ENCODE data around the gene CTBP2. TPM values are rescaled to one million over a fixed set of nuclear protein-coding genes. Genes with fewer than 3 reads are reported as not detected.

CTBP2 gene
- total RNA-seq, 4 donors from 2014 or later: 92.4 to 136 (median 125) TPM

DNA sequence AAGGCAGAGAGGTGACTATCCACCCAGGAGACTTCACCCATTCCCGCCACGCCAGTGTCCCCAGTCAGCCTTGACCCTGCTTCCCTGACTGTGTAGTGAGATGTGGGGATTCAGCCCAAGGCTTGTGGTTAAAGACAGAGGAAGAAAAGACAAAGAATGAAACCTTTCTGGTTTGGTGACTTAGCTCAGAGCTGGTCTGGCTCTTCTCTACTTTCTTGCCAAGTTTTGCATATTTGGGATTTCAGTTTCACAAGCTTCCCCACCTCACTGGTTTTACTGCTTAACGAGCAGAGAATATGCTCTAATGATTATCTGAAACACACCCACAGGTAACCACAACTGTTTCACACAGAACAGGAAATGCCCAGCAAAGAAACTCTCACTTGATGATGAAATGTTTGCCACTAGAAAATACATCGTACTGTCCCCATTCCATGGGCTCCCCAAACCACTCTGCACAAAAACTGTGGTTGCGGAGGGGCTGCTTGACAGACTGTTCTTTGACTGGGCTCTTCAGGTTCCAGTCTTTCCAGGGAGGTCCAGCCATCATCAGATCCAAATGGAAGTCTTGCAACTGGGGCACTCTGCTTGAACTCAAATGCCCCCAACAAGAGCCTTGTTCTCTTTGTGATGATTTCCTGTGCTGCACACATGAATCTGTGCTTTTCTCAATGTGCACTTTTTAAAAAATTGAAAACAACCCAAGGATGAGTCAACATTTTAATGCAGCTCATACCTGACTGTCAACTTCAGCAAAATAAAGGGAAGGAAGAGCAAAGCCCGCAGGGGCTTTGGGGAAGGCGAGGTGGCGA, 95.5 kb downstream of the CTBP2 start:
- Histone ChIP-seq H3K4me3 (replicated peaks in 1 of 3) (no peak overlapping the region), H3K36me3 (no peaks in the 10 kb centered on the region), H3K4me1 (peaks cover 61 to 76% of the 10 kb centered on the region in 2 donors), H3K27me3 (no peaks in the 10 kb centered on the region), H3K27ac (peak overlapping the region; percentile 79 to 88 (median 87)), H3K9me3 (no peaks in the 10 kb centered on the region)
- TF ChIP-seq, protein P1, sequence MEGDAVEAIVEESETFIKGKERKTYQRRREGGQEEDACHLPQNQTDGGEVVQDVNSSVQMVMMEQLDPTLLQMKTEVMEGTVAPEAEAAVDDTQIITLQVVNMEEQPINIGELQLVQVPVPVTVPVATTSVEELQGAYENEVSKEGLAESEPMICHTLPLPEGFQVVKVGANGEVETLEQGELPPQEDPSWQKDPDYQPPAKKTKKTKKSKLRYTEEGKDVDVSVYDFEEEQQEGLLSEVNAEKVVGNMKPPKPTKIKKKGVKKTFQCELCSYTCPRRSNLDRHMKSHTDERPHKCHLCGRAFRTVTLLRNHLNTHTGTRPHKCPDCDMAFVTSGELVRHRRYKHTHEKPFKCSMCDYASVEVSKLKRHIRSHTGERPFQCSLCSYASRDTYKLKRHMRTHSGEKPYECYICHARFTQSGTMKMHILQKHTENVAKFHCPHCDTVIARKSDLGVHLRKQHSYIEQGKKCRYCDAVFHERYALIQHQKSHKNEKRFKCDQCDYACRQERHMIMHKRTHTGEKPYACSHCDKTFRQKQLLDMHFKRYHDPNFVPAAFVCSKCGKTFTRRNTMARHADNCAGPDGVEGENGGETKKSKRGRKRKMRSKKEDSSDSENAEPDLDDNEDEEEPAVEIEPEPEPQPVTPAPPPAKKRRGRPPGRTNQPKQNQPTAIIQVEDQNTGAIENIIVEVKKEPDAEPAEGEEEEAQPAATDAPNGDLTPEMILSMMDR (IDR thresholded peaks at IDR 0.05): no peak
- TF ChIP-seq POLR2A (IDR thresholded peaks at IDR 0.05): peak in 1 of 2 donors; percentile 30
- peak; percentile 72 to 76 for DNase-seq
- WGBS, 2 donors: 42 to 45% methylated on average over 8 of the region's 8 CpGs
- intact Hi-C loops (cut with DNase I): loop anchor here (5.0 kb wide), 1 partner anchor 72 kb away; no protein-coding TSS in a partner anchor

DNA sequence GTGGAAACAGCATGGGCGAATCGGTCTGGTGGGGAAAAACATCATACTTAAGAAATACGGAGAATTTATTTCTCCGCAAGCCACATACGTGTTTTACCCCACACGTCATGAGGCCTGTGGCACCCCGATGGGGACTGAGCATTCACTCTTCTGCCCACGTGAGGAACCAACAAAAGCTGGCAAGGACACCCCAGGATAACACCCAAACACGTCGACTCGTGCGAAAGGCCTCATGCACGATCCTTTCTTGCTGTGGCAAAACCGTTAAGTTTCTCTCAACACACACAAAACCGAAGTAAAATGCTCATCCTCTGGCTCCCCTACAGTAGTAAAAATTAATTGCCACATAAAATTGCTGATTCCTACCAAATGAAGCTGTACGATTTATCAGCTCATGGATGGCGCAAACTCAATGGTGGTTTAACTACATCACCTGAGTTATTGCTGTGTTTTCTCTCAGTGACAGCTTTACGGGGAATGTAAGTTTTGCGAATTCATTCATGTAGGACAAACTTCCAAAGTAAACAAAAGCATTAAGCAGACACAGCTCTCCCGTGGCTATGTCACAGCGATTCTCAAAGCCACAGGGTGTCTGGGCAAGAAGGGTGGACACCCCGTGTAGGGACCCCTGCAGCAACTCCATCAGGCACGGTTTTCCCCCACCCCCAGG, 97.0 kb downstream of the CTBP2 start:
- DNase-seq: no peak
- 79 to 80% methylated on average over 23 of the region's 23 CpGs for WGBS, 2 donors

DNA sequence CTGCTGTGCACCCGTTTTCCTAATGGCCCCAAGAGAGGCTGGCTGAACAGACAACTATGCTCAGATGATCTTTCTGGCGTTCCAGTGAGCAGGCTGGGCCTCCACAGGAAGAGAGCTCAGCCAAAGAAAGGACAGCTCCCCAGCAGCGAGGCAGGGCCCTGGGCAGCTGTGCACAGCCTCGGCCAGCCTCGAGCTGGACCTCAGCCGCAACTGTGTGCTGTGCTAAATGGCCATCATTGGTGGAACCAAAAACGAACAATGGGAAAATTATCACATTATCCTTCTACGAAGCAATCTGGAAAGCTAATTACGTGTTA, 97.5 kb downstream of the CTBP2 start:
- Histone ChIP-seq H3K27me3 (no peaks in the 10 kb centered on the region), H3K9me3 (no peaks in the 10 kb centered on the region), H3K36me3 (no peaks in the 10 kb centered on the region), H3K27ac (peak overlapping the region; percentile 49 to 94 (median 88)), H3K4me3 (replicated peaks in 1 of 3) (no peak overlapping the region), H3K4me1 (peaks cover 81 to 90% of the 10 kb centered on the region in 2 donors)
- 60 to 77% methylated on average over 9 of the region's 9 CpGs for WGBS, 2 donors
- intact Hi-C loops (cut with DNase I): loop anchor here (5.0 kb wide), 1 partner anchor 74 kb away; no protein-coding TSS in a partner anchor
- TF ChIP-seq, protein P1 (IDR thresholded peaks at IDR 0.05): no peak
- no peak for DNase-seq

More for the DNA sequence above, 97.0 kb downstream of the CTBP2 start:
- Histone ChIP-seq H3K4me3 (replicated peaks in 1 of 3) (no peak overlapping the region), H3K9me3 (no peaks in the 10 kb centered on the region), H3K27ac (peak overlapping the region; percentile 79 to 88 (median 87)), H3K27me3 (no peaks in the 10 kb centered on the region), H3K4me1 (peaks cover 76 to 86% of the 10 kb centered on the region in 2 donors), H3K36me3 (no peaks in the 10 kb centered on the region)
- no peak for TF ChIP-seq POLR2A (IDR thresholded peaks at IDR 0.05)
- TF ChIP-seq, protein P1 (IDR thresholded peaks at IDR 0.05): no peak
- intact Hi-C loops (cut with DNase I): loop anchor here (5.0 kb wide), 1 partner anchor 74 kb away; no protein-coding TSS in a partner anchor

DNA sequence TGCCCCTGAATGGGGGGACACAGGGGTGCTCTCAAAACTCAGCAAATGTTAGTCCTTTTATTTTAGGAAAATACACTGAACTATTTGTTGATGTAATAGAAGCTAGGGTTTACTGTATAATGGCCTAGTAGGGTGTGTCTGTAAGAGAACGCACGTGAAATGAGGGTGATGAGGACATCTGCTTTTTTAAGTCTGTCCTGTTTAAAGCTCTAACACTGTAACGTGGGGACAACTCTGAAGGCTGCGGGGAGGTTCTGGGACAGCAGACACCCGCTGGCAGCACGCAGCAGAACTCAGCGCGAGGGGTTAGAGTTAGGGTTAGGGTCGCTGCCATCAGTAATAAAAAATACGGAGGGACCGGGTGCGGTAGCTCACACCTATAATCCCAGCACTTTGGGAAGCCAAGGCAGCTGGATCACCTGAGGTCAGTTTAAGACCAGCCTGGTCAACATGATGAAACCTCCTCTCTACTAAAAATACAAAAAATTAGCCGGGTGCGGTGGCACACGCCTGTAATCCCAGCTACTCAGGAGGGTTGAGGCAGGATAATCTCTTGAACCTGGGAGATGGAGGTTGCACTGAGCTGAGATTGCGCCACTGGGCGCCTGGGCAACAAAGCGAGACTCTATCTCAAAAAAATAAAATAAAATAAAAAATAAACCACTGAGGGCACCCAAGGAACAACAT, 98.0 kb downstream of the CTBP2 start:
- intact Hi-C loops (cut with DNase I): loop anchor here (5.0 kb wide), 1 partner anchor 75 kb away; no protein-coding TSS in a partner anchor
- DNase-seq: no peak
- H3K4me1 ChIP-seq: peaks cover 86 to 95% of the 10 kb centered on the region in 2 donors
- no peaks in the 10 kb centered on the region for H3K9me3 ChIP-seq
- no peak for TF ChIP-seq POLR2A (IDR thresholded peaks at IDR 0.05)
- TF ChIP-seq, protein P1 (IDR thresholded peaks at IDR 0.05): no peak
- WGBS, 2 donors: 87 to 90% methylated on average over 18 of the region's 18 CpGs
- H3K27me3 ChIP-seq: no peaks in the 10 kb centered on the region
- H3K27ac ChIP-seq: peak overlapping the region; percentile 49 to 94 (median 88)
- H3K4me3 ChIP-seq (replicated peaks in 1 of 3): no peak overlapping the region
- no peaks in the 10 kb centered on the region for H3K36me3 ChIP-seq

Data from thyroid gland (tissue), 4 donors.